ENCODE data around the gene EME2.

EME2 gene

GRCh38 chr16:1818873-1819525 lies 46.4 kb downstream of the EME2 start:
- no peak for DNase-seq (ENCODE audit: low read depth)

DNA sequence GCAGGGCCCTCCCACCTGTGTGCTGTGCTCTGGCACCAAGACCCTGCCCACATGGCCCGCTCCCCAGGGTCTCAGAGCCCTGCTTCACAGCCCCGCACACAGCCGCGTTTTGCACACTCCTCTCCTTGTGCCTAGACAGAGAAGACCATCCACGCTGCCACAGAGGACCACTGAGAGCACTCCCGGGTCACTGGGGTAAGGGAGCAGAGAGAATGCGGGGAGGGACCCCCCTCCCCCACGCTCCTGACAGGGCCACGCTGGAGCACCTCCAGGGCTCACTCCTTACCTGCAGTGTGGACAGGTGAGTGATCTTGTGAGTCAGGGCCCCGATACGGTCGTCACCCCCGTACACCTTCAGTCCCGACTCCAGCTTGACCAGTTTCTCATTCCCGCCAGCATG lies 47.0 kb downstream of the EME2 start:
- DNase-seq (ENCODE audit: low read depth), result no peak

DNA sequence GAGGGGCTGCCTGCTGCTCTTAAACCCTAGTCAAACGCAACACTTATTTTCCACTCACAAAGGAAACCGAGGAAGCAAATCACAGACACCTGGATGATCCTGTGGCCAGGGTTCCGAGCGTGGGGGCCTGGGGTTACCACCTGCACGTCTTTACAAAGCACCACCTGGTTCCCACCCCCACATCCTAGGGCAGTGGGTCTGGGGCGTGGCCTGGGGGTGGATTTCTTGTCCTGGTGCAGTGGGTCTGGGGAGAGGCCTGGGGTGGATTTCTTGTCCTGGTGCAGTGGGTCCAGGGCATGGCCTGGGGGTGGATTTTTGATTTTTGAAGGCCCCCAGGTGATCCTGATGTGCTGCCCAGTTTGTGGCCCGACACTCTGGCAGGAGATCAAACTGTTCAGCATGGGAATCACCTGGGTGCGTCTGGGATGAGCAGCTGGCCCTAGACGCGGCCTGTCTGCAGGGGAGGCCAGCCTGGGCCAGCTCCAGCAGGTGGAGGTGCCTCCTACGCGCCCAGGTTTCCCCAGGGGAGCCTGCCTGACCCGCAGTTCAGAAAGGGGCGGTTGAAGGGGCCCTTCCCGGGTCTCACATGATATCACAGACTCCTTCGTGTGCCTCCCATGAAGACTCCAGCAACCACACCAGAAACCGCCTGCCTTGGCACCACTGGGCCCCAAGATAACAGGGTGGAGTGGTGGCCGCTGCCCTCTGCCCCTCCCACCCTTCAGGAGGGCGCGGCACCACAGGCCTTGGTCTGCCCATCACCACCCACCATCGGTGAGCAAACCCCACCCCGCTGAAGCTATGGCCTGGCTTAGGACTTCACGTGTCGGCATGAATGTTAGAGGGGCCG lies 47.7 kb downstream of the EME2 start:
- no peak for DNase-seq (ENCODE audit: low read depth)

GRCh38 chr16:1820946-1821290 lies 48.3 kb downstream of the EME2 start:
- DNase-seq (ENCODE audit: low read depth), result no peak

DNA sequence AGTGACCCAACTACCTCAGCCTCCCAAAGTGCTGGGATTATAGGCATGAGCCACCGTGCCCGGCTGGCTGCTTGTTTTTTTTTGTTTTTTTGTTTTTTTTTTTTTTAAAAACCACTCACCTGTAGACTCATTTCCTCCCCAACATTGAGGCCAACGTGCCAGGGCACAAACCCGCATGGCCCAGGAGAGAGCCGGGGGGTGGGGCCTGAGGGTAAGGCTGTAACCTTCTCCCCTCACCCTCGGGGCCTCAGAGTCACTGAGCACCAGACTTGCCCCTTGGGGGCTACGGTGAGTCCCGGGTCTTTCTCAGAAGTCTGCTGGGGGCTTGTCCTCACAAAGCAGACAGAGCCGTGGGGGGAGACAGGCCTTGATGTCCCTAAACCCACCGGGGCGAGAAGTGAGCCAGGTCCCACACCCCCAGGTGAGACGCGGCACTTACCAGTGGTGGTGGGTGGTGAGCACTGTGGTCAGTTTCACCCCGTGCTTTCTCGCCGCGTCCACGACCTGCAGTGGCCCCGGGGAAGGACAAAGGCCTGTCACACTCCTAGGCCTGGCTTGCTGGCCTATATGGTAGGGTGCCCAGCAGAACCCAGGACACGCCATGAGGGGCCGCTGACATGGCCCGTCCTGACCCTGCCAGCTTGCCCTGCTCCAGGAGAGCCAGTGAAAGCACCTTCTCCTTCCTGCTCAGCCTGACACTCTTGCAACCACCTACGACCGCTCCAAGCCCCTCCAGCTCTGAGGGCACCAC lies 49.4 kb downstream of the EME2 start:
- DNase-seq (ENCODE audit: low read depth), result no peak

DNA sequence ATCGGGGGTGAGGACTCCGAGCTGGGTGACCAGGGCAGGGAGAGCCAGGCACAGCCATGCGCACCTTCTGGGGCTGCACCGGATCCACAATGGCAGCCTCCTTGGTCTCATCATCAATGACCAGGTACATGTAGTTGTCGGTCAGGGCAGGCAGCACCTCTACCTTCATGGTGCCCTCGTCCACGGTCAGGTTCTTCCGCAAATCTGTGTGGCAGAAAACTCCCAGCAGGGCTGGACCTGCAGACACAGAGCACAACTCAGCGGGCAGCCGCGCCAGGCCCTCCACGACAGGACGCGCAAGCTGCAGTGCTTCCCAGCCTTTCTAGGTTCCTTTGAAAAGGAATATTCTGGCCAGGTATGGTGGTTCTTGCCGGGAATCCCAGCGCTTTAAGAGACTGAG lies 50.2 kb downstream of the EME2 start:
- DNase-seq (ENCODE audit: low read depth), result no peak

GRCh38 chr16:1823821-1824220 lies 51.2 kb downstream of the EME2 start:
- DNase-seq (ENCODE audit: low read depth), result no peak

DNA sequence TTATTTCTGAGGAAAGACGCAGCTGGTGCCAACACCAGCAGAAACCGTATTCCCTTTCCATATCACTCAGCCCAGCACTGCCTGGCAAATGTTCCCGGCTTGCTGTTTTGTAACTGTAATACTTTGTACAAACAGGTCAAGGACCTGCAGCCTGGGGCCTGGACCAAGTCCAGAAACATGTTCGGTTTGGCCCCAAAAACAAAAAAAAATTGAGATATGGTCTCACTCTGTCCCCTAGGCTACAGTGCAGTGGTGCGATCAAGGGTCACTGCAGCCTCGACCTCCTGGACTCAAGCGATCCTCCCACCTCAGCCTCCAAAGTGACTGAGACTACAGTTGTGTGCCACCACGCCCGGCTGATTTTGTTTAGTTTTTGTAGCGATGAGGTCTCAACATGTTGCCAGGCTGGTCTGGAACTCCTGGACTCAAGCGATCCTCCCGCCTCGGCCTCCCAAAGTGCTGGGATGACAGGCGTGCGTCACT lies 52.8 kb downstream of the EME2 start:
- no peak for DNase-seq (ENCODE audit: low read depth)

Data from GM04504 (cell line).